Measurements from ENCODE around the gene MRPL39.

GRCh38 chr21:25563361-25564116 is 43.7 kb downstream of the MRPL39 start:
- TF ChIP-seq CTCF (IDR thresholded peaks at IDR 0.05) = no peak
- TF ChIP-seq ZFX (IDR thresholded peaks at IDR 0.05; ENCODE audit: borderline replicate concordance) = no peak
